ENCODE results near the gene GAPVD1.

Gene GAPVD1

GRCh38 chr9:125238127-125238914 is 23.3 kb upstream of the GAPVD1 start:
- peaks cover 14% of the 10 kb centered on the region; the same call in 1 of the 2 replicates for H3K4me1 ChIP-seq (ENCODE audit: low read length)
- peak overlapping the region; percentile 100; the same call in 1 of the 2 replicates for H3K4me3 ChIP-seq (ENCODE audit: low read length)
- no peak for DNase-seq
- H3K27me3 ChIP-seq (replicated peaks; ENCODE audit: insufficient read depth, low read length), result no peaks in the 10 kb centered on the region
- H3F3A ChIP-seq (ENCODE audit: insufficient read depth, low read length), result peaks cover 46% of the 10 kb centered on the region
- peaks cover 34% of the 10 kb centered on the region for H4K20me1 ChIP-seq (ENCODE audit: insufficient read depth, low read length)
- peak overlapping the region; percentile 82 for H3K4me2 ChIP-seq (ENCODE audit: low read depth, low read length)
- H3K36me3 ChIP-seq (replicated peaks; ENCODE audit: insufficient read depth, low read length), result peaks cover 18% of the 10 kb centered on the region
- H3K9me2 ChIP-seq (replicated peaks; ENCODE audit: insufficient read depth, low read length), result no peaks in the 10 kb centered on the region
- peaks cover 62% of the 10 kb centered on the region for H3K79me2 ChIP-seq (ENCODE audit: low read length)
- H2AFZ ChIP-seq (ENCODE audit: low read length), result no peak overlapping the region
- no peaks in the 10 kb centered on the region for H3K9me3 ChIP-seq (replicated peaks; ENCODE audit: insufficient read depth, low read length)
- TF ChIP-seq, protein P1, sequence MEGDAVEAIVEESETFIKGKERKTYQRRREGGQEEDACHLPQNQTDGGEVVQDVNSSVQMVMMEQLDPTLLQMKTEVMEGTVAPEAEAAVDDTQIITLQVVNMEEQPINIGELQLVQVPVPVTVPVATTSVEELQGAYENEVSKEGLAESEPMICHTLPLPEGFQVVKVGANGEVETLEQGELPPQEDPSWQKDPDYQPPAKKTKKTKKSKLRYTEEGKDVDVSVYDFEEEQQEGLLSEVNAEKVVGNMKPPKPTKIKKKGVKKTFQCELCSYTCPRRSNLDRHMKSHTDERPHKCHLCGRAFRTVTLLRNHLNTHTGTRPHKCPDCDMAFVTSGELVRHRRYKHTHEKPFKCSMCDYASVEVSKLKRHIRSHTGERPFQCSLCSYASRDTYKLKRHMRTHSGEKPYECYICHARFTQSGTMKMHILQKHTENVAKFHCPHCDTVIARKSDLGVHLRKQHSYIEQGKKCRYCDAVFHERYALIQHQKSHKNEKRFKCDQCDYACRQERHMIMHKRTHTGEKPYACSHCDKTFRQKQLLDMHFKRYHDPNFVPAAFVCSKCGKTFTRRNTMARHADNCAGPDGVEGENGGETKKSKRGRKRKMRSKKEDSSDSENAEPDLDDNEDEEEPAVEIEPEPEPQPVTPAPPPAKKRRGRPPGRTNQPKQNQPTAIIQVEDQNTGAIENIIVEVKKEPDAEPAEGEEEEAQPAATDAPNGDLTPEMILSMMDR (IDR thresholded peaks at IDR 0.05; ENCODE audit: low read length), result no peak
- TF ChIP-seq EZH2 (optimal IDR thresholded peaks at IDR 0.05; ENCODE audit: low read depth, low read length), result no peak
- TF ChIP-seq EZH2phosphoT487 (IDR thresholded peaks at IDR 0.05; ENCODE audit: low read length), result no peak
- no peak overlapping the region for H3K9ac ChIP-seq (ENCODE audit: low read length)
- H3K27ac ChIP-seq (ENCODE audit: low read length), result no peak overlapping the region

- Histone ChIP-seq H3K27ac (ENCODE audit: low read length) (no peak overlapping the region), H3K4me2 (ENCODE audit: low read depth, low read length) (peak overlapping the region; percentile 82), H3K9me2 (replicated peaks; ENCODE audit: insufficient read depth, low read length) (no peaks in the 10 kb centered on the region), H3F3A (ENCODE audit: insufficient read depth, low read length) (peaks cover 42% of the 10 kb centered on the region), H3K79me2 (ENCODE audit: low read length) (peaks cover 62% of the 10 kb centered on the region), H3K4me1 (ENCODE audit: low read length) (peaks cover 14% of the 10 kb centered on the region; the same call in 1 of the 2 replicates), H3K9ac (ENCODE audit: low read length) (no peak overlapping the region), H3K27me3 (replicated peaks; ENCODE audit: insufficient read depth, low read length) (no peaks in the 10 kb centered on the region), H2AFZ (ENCODE audit: low read length) (no peak overlapping the region), H4K20me1 (ENCODE audit: insufficient read depth, low read length) (peaks cover 34% of the 10 kb centered on the region), H3K9me3 (replicated peaks; ENCODE audit: insufficient read depth, low read length) (no peaks in the 10 kb centered on the region), H3K4me3 (ENCODE audit: low read length) (peak overlapping the region; percentile 100), H3K36me3 (replicated peaks; ENCODE audit: insufficient read depth, low read length) (peaks cover 18% of the 10 kb centered on the region)
- no peak for TF ChIP-seq EZH2 (optimal IDR thresholded peaks at IDR 0.05; ENCODE audit: low read depth, low read length)
- TF ChIP-seq, protein P1 (IDR thresholded peaks at IDR 0.05; ENCODE audit: low read length), result no peak
- TF ChIP-seq EZH2phosphoT487 (IDR thresholded peaks at IDR 0.05; ENCODE audit: low read length), result no peak
- DNase-seq, result no peak
These were observed 22.6 kb upstream of the GAPVD1 start for GRCh38 chr9:125238915-125239446.

DNA sequence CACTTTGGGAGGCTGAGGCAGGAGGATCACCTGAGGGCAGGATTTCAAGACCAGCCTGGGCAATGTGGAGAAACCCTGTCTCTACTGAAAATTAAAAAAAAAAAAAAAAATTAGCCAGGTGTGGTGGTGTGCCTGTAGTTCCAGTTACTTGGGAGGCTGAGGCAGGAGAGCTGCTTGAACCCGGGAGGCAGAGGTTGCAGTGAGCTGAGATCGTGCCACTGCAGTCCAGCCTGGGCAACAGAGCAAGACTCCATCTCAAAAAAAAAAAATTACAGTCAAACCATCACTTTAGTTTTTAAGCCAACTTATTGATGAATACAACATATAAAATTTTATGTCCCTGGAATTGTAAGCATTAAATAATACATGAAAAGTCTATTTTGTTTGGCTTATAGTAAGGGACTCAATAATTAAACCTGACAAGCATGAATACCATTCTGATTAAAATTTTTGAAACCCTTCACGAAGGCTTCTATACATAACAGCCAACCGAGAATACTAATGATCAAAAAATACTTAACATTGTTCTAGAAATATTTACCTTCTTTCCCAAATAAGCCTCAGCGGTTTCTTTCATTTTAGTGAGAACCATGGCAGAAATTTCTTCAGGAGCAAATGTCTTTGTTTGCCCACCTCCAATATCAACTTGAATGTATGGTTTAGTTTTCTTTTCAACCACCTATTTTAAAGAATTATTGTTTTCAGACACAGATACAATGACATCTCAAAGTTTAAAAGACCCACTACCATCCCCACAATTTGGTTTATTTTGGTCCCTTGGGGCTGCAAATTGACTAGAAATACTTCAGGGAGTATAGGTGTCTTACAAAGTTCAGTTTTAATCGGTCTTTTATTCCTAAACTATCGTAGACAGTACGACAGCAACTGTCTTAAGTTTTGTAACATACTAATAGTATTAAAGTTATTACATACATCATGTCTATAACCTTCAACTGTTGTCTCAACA is 21.7 kb upstream of the GAPVD1 start:
- Histone ChIP-seq H3K27ac (ENCODE audit: low read length) (peak overlapping the region; percentile 88; the same call in 1 of the 2 replicates), H3K9ac (ENCODE audit: low read length) (peak overlapping the region; percentile 99), H3K27me3 (replicated peaks; ENCODE audit: insufficient read depth, low read length) (no peaks in the 10 kb centered on the region), H3K79me2 (ENCODE audit: low read length) (peaks cover 62% of the 10 kb centered on the region), H3K36me3 (replicated peaks; ENCODE audit: insufficient read depth, low read length) (peaks cover 18% of the 10 kb centered on the region), H3K4me3 (ENCODE audit: low read length) (peak overlapping the region; percentile 100), H3K4me1 (ENCODE audit: low read length) (peaks cover 14% of the 10 kb centered on the region; the same call in 1 of the 2 replicates), H3K9me2 (replicated peaks; ENCODE audit: insufficient read depth, low read length) (no peaks in the 10 kb centered on the region), H3F3A (ENCODE audit: insufficient read depth, low read length) (peaks cover 36% of the 10 kb centered on the region), H4K20me1 (ENCODE audit: insufficient read depth, low read length) (peaks cover 32% of the 10 kb centered on the region), H3K9me3 (replicated peaks; ENCODE audit: insufficient read depth, low read length) (no peaks in the 10 kb centered on the region), H3K4me2 (ENCODE audit: low read depth, low read length) (peak overlapping the region; percentile 82), H2AFZ (ENCODE audit: low read length) (no peak overlapping the region)
- TF ChIP-seq EZH2phosphoT487 (IDR thresholded peaks at IDR 0.05; ENCODE audit: low read length) (no peak), EZH2 (optimal IDR thresholded peaks at IDR 0.05; ENCODE audit: low read depth, low read length) (no peak)
- TF ChIP-seq, protein P1 (IDR thresholded peaks at IDR 0.05; ENCODE audit: low read length), result no peak
- DNase-seq, result no peak

Data from MM.1S (cell line).